Activated T-helper 1 cell treated with anti-CD3 and anti-CD28 coated beads, Interleukin-2, amount 50 U/mL, for 16 hours (primary cell): Measurements from ENCODE around the gene OR1S2.
"Not testable (repeated sequence)": the region's sequence is repeated elsewhere in the genome, so short reads cannot be mapped to it uniquely, and the experiment has no call there.

ENCODE experiments used
- DNase-seq, 2 donors: peaks; one replicate each; pipeline ENCODE4 v3.0.0-alpha.2; 2020; ENCODE audit warnings: low read depth in 1 of 2, low spot score in 1 of 2

OR1S2 gene

GRCh38 chr11:58204042-58204441, at the start of gene OR1S2:
Gene OR1S2, minus strand, starts transcription at chr11:58204142. Its CDS starts 0 bp downstream, at chr11:58204142.
- DNase-seq, result no peak

DNA sequence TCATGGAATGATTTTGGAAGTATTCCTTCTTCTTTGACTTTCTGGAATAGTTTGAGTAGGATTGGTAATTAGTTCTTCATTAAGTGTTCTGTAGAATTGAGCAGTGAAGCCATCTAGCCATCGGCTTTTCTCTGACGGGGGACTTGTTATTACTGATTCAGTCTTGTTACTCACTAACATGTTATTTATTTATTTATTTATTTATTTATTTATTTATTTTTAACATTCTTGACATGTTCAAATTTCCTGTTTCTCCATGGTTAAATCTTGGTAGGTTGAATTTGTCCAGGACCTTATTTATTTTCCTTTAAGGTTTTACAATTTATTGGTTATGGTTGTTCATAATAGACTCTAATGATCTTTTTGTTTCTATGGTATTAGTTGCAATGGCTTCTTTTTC, 40.0 kb upstream of the OR1S2 start:
- no peak for DNase-seq

- DNase-seq, result no peak
These were observed 24.1 kb upstream of the OR1S2 start for GRCh38 chr11:58227956-58228615.

- no peak for DNase-seq
These were observed 18.8 kb upstream of the OR1S2 start for GRCh38 chr11:58222721-58223120.

DNA sequence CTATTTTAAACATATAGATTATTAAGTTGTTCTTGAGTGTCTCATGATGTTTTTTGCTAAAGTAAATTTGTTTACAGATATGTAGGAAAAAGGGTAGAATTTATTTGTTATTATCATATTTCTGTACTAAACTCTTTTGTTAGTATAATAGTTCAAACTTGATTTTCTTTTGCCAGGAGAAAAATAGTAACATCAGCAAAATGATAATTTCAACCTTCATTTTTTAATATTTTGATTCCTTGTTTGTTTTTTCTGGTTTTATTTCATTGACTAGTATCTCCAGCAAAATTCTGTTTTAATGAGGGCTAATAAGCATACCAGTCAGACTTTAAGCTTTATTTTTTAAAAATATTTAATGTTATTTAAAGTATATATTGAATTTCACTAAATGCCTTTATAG, 12.5 kb upstream of the OR1S2 start:
- no peak for DNase-seq

- DNase-seq, result not testable (repeated sequence)
These were observed 8.5 kb upstream of the OR1S2 start, which contains the start of gene OR1S1 for GRCh38 chr11:58212420-58212819. Gene OR1S1, plus strand, starts transcription at chr11:58212720.

DNA sequence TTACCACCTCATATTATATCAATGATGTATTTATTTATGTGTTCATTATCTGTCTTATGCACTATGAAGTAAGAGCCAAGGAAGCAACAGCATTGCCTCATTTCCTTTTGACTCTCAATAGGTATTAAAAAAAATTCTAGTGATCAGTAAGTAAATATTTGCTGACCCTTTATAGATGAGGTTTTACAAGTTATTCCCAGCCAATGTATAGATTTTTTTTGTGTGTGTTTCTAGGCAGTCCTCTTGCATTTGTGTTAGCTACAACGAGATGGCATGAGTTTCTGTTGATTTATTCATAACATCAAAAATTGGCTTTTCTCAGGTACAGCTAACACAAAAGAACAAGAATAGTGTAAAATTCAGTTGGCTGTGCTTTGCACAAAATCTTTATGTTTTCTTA, 4.7 kb downstream of the OR1S2 start:
- no peak for DNase-seq

DNA sequence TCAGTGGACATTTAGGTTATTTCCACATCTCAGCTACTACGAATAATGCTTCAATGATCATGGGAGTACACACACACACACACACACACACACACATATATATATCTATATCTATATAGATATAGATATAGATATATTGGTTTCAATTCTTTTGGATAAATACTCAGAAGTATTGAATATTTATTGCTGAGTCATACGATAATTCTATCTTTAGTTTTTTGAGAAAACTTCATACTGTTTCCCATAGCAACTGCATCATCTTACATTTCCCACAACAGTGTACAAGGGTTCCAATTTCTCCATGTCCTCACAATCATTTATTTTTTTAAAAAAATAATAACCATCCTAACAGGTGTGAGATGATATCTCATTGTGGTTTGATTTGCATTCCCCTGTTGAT, 8.0 kb downstream of the OR1S2 start:
- no peak for DNase-seq

DNA sequence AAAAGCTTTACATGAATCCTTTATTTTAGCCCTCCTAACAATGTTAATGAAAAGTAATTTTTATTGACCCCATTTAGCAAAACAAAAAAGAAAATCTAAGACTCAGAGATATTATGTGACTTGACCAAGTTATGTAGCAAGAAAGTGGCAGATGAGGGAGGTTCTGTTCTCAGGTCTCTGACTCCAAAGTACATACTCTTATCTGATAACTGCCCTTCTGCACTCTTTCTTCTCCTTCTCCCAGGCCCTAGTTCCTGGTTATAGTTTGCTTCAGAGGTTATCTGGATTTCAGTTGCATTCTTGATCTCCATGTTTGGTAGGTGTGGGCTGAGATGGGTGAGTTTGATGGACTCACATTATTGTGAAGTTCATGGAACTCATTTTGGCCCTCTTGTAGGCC, 10.6 kb downstream of the OR1S2 start:
- DNase-seq, result no peak

DNA sequence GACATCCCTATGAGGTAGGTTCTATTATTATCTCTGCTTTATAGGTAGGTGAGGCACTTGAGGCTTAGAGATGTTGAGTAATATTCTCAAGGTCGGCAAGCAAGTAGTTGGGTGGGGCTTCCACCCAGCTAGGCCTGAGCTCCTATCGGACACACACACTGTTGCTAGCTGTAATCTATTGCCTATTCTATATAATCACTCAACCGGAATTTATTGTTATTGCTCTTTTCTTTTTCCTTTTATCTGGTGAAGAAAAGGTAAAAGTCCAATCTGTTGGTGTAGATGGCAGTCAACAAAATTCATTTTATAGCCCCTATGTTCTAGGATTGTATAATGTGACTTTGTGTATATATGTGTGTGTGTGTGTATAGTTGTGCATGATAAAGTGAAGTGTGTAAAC, 11.7 kb downstream of the OR1S2 start:
- DNase-seq, result no peak

DNA sequence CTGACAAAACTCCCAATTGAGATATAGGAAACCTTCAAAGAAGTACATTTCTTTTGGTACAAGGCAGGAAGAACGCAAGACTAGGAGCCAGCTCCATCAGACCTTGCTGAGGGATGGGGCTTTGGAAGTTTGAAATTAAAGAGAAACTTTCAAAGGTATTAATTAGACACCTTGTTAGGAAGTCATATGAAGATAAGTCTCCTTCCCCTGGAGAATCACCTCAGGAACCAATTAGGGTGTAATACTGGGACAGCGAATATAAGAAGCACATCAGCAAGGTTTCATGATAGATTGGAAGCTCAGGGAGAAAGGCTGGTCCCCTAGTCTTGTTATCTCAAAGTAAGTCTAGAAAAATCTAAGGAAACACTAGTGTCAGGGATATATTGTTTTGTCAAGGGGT, 15.2 kb downstream of the OR1S2 start, which contains the start of gene OR9Q2:
TSS of gene OR9Q2 (plus strand) at position 301 of the 400 bp plus-strand sequence. CDS start 1,421 bp downstream, outside the sequence.
- DNase-seq, result no peak

DNA sequence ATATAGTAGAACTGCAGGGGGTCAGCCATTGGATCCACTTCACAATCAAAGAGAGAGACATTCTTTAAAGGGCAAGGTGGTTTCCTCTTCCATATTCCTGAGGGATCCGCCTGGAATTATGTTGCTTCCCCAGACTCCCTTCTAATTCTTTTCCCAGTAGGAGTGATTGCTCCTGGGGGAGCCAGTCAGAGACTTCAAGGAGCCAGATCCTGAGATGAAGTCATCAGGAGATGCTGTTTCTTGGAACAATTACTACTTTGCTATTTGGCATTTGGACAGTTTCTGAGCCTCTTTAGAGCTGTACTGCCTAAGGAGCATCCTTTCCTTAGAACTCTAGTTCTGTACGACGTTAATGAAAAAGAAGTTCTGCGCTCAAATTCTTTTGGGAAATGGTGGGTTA, 17.0 kb downstream of the OR1S2 start:
- no peak for DNase-seq

DNA sequence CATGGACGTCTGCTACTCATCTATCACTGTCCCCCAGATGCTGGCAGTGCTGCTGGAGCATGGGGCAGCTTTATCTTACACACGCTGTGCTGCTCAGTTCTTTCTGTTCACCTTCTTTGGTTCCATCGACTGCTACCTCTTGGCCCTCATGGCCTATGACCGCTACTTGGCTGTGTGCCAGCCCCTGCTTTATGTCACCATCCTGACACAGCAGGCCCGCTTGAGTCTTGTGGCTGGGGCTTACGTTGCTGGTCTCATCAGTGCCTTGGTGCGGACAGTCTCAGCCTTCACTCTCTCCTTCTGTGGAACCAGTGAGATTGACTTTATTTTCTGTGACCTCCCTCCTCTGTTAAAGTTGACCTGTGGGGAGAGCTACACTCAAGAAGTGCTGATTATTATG, 24.3 kb downstream of the OR1S2 start:
- no peak for DNase-seq

DNA sequence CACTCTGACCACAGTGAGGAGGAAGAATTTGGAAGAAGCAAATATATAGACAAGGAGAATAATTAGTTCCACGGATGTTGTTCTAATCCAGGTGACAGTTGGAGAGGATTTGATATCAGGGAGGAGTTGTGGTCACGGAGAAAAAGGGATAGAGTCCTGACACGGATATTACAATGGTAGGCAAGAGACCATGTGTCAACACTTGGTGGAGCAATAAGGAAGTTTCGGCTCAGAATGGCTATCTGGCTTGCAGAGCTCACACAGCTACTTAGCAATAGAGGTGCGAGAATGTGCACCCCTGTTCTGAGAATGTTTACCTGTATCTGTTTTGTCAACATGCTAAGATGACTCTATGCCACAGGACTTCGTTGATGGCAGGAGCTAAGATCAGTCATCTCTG, 25.5 kb downstream of the OR1S2 start:
- no peak for DNase-seq

DNA sequence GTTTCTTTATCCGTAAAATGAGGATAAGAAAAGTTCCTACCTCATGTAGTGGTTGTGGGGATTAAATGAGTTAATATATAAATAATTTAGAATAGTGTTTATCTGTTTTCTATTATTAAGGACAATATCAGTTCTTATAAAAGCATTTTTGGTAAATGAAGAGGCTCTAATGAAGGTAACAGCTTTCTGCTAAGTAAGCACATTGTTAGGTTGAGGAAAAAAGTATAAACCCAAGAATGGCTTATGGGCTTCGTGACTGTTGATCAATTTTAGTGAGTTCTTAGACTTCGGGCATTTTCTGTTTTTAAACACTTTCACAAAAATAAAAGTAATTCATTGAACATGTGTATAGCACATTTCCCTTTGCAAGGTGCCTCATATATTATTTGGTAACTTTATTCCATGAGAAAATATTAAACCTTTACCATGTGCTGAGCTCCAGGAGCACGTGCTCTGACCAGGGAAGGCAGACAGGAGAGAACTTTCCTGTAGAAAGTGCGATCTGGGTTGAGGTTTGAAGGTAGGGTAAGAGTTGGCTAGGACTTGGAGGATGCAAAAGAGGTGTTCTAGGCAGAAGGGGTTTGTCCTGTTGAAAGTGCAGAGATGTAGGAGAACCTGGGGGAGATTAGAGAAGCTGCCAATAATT, 26.4 kb downstream of the OR1S2 start:
- DNase-seq, result no peak

DNA sequence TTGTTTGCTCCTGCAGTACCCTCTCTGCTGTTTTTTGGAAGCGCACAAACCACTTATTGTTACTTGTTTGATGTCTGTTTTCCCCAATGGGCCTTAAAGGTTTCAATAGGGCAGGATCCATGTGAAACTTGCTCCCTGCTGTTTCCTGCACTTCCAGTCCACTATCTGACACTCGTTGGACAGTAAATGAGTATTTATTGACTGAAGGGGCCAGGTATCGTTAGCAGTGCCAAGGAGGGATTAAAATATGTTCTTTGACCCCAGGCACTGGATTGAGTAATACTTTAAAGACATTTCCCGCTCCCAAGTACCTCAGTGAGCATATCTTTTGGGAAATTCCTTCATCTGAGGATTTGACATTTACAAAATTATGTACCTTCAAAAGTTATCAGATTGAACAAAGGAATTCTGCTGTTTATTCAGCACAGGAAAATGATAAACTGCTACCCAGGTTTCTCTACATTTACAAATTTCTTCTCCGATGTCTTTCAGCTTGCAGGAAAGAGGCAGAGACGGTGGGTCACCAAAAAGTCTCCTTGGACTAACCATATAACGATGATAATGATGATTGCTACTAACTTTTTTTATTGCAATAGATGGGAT, 38.3 kb downstream of the OR1S2 start:
- DNase-seq, result no peak

DNA sequence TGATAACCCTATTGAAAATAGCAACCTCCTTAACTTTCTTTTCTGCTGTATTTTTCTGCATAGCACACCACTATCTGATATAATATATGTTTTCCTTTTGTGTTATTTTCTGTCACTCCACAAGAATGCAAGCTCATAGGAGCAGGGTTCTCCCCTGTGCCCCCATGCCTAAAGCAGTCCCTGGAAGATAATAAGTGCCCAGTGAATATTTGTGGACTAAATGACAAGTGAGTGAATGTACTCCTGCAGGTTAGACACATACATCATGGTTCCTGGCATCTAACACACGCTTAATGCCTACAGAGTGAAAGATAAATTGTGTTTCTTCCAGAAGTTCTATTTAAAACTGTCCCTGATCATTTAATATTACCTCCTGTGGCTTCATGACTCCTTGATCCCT, 39.0 kb downstream of the OR1S2 start:
- no peak for DNase-seq

GRCh38 chr11:58164389-58164788, 39.6 kb downstream of the OR1S2 start:
- no peak for DNase-seq
